Measurements from ENCODE around the gene TIMP2.
"Not testable (repeated sequence)": the region's sequence is repeated elsewhere in the genome, so short reads cannot be mapped to it uniquely, and the experiment has no call there.

The TIMP2 gene

GRCh38 chr17:78946631-78947030, 21.4 kb upstream of the TIMP2 start:
- TF ChIP-seq, protein P1, sequence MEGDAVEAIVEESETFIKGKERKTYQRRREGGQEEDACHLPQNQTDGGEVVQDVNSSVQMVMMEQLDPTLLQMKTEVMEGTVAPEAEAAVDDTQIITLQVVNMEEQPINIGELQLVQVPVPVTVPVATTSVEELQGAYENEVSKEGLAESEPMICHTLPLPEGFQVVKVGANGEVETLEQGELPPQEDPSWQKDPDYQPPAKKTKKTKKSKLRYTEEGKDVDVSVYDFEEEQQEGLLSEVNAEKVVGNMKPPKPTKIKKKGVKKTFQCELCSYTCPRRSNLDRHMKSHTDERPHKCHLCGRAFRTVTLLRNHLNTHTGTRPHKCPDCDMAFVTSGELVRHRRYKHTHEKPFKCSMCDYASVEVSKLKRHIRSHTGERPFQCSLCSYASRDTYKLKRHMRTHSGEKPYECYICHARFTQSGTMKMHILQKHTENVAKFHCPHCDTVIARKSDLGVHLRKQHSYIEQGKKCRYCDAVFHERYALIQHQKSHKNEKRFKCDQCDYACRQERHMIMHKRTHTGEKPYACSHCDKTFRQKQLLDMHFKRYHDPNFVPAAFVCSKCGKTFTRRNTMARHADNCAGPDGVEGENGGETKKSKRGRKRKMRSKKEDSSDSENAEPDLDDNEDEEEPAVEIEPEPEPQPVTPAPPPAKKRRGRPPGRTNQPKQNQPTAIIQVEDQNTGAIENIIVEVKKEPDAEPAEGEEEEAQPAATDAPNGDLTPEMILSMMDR (IDR thresholded peaks at IDR 0.05; ENCODE audit: borderline replicate concordance, insufficient read depth, low read depth, low read length): no peak
- H3K4me3 ChIP-seq (ENCODE audit: low read depth, low read length): no peak overlapping the region

- TF ChIP-seq, protein P1 (IDR thresholded peaks at IDR 0.05; ENCODE audit: borderline replicate concordance, insufficient read depth, low read depth, low read length): no peak
- no peak overlapping the region for H3K4me3 ChIP-seq (ENCODE audit: low read depth, low read length)
Measured at GRCh38 chr17:78946131-78946530, 20.9 kb upstream of the TIMP2 start.

DNA sequence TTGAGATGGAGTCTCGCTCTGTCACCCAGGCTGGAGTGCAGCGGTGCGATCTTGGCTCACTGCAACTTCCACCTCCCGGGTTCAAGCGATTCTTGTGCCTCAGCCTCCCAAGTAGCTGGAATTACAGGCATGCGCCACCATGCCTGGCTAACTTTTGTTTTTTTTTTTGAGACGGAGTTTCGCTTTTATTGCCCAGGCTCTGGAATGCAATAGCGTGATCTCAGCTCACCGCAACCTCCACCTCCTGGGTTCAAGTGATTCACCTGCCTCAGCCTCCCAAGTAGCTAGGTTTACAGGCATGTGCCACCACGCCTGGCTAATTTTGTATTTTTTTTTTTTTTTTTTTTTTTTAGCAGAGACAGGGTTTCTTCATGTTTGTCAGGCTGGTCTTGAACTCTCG, 20.3 kb upstream of the TIMP2 start:
- H3K4me3 ChIP-seq (ENCODE audit: low read depth, low read length): not testable (repeated sequence)

- TF ChIP-seq, protein P1 (IDR thresholded peaks at IDR 0.05; ENCODE audit: borderline replicate concordance, insufficient read depth, low read depth, low read length): no peak
- no peak overlapping the region for H3K4me3 ChIP-seq (ENCODE audit: low read depth, low read length)
Measured at GRCh38 chr17:78944956-78945355, 19.8 kb upstream of the TIMP2 start.

GRCh38 chr17:78944026-78944425, 18.8 kb upstream of the TIMP2 start:
- no peak overlapping the region for H3K4me3 ChIP-seq (ENCODE audit: low read depth, low read length)
- TF ChIP-seq, protein P1 (IDR thresholded peaks at IDR 0.05; ENCODE audit: borderline replicate concordance, insufficient read depth, low read depth, low read length): no peak

GRCh38 chr17:78940708-78941107, 15.5 kb upstream of the TIMP2 start:
- H3K4me3 ChIP-seq (ENCODE audit: low read depth, low read length): no peak overlapping the region
- TF ChIP-seq, protein P1 (IDR thresholded peaks at IDR 0.05; ENCODE audit: borderline replicate concordance, insufficient read depth, low read depth, low read length): no peak

GRCh38 chr17:78940258-78940657, 15.1 kb upstream of the TIMP2 start:
- no peak overlapping the region for H3K4me3 ChIP-seq (ENCODE audit: low read depth, low read length)
- TF ChIP-seq, protein P1 (IDR thresholded peaks at IDR 0.05; ENCODE audit: borderline replicate concordance, insufficient read depth, low read depth, low read length): no peak

- TF ChIP-seq, protein P1 (IDR thresholded peaks at IDR 0.05; ENCODE audit: borderline replicate concordance, insufficient read depth, low read depth, low read length): no peak
- no peak overlapping the region for H3K4me3 ChIP-seq (ENCODE audit: low read depth, low read length)
Measured at GRCh38 chr17:78939615-78940014, 14.4 kb upstream of the TIMP2 start.

All from GM12875 (cell line).